ENCODE measurements around the gene TRAPPC12.

DNA sequence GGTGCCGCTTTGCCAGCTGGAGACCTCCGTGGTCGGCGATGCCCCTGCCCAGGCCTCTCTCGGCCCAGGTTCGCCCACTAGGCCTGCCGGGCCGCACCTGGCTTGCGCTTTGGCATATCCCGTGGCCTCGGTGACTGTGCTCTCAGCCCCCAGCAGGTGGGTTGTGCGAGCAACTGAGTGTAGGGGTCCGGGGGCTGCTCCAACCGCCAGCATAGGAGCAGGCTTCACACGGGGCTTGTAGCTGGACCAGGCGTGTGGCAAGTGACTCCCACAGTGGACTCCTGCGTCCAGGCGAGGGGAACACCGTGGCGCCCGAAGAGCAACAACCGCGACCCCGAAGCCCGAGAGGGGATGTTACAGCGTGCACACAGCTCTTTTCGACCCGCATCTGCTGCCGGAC lies 9.7 kb downstream of the TRAPPC12 start:
- no peak for TF ChIP-seq POLR2AphosphoS5 (IDR thresholded peaks at IDR 0.05)
- TF ChIP-seq POLR2A (IDR thresholded peaks at IDR 0.05), result no peak
- TF ChIP-seq, protein P1, sequence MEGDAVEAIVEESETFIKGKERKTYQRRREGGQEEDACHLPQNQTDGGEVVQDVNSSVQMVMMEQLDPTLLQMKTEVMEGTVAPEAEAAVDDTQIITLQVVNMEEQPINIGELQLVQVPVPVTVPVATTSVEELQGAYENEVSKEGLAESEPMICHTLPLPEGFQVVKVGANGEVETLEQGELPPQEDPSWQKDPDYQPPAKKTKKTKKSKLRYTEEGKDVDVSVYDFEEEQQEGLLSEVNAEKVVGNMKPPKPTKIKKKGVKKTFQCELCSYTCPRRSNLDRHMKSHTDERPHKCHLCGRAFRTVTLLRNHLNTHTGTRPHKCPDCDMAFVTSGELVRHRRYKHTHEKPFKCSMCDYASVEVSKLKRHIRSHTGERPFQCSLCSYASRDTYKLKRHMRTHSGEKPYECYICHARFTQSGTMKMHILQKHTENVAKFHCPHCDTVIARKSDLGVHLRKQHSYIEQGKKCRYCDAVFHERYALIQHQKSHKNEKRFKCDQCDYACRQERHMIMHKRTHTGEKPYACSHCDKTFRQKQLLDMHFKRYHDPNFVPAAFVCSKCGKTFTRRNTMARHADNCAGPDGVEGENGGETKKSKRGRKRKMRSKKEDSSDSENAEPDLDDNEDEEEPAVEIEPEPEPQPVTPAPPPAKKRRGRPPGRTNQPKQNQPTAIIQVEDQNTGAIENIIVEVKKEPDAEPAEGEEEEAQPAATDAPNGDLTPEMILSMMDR (IDR thresholded peaks at IDR 0.05), result no peak
